B cell (primary cell): ENCODE measurements around the gene ADAMTS10. TPM values are rescaled to one million over a fixed set of nuclear protein-coding genes. Genes with fewer than 3 reads are reported as not detected.
A peak's percentile ranks its signal among the peaks of the same experiment; 100 is the strongest.

Source experiments
- ATAC-seq: fragments of 200-7000 bp; cut with Tn5 transposase; one replicate; pipeline ENCODE4 v1.10.0; 2021; ENCODE audit warnings: low read depth, mild to moderate bottlenecking, moderate number of reproducible peaks, moderate library complexity
- CTCF ChIA-PET: fragments of 350-600 bp; sonication (Branson Sonifier 250); formaldehyde crosslinking; loops from one replicate; lab custom pipeline; 2021; ENCODE audit warnings: antibody characterized with exemption, inconsistent platforms; lab: Charles Lee
- POLR2A ChIA-PET: fragments of 350-600 bp; sonication (Branson Sonifier 250); formaldehyde crosslinking; loops from one replicate; lab custom pipeline; 2021; ENCODE audit warnings: antibody characterized with exemption; lab: Charles Lee
- DNase-seq: peaks from one replicate; pipeline ENCODE4 v3.0.0; 2013
- H2AFZ ChIP-seq: 2 replicates; pipeline ENCODE4 v1.6.1; 2012; ENCODE audit warnings: mild to moderate bottlenecking, low read depth, low read length; ENCODE audit not compliant: insufficient read depth, poor library complexity, severe bottlenecking
- H3K27ac ChIP-seq, 2 donors: 1 replicate in 1 of 2; 2 replicates in 1 of 2; pipeline ENCODE4 v1.5.1; 2012 to 2013; ENCODE audit warnings: low read length in 2 of 2, mild to moderate bottlenecking in 2 of 2, moderate library complexity in 1 of 2
- H3K27me3 ChIP-seq, 4 experiments: fragments of 200-600 bp in 1 of 4; sonication (generic) in 1 of 4; replicated peaks in 1 of 4; 1 replicate in 2 of 4; 2 replicates in 2 of 4; pipeline versions ENCODE4 v1.6.1 to v1.7.0; 2013 to 2016; ENCODE audit warnings: low read length in 3 of 4, mild to moderate bottlenecking in 2 of 4, mixed read lengths in 1 of 4, moderate library complexity in 1 of 4; ENCODE audit not compliant: insufficient read depth in 4 of 4, control insufficient read depth in 3 of 4; ENCODE audit errors: control extremely low read depth in 1 of 4
- H3K36me3 ChIP-seq, 2 experiments: replicated peaks in 1 of 2; 1 replicate in 1 of 2; 2 replicates in 1 of 2; pipeline versions ENCODE4 v1.6.1 to v1.7.1; 2013; ENCODE audit warnings: low read length in 1 of 2; ENCODE audit not compliant: insufficient read depth in 2 of 2, control insufficient read depth in 1 of 2; ENCODE audit errors: control extremely low read depth in 1 of 2, extremely low read depth in 1 of 2
- H3K4me1 ChIP-seq, 2 donors: fragments of 200-600 bp in 1 of 2; sonication (generic) in 1 of 2; 1 replicate in 1 of 2; 2 replicates in 1 of 2; pipeline versions ENCODE4 v1.5.1 to v1.6.1; 2013 to 2017; ENCODE audit warnings: low read length in 2 of 2; ENCODE audit not compliant: control insufficient read depth in 2 of 2, insufficient read depth in 2 of 2
- H3K4me2 ChIP-seq: replicated peaks from 2 replicates; pipeline ENCODE3; 2012; ENCODE audit warnings: mild to moderate bottlenecking, low read depth, low read length; ENCODE audit not compliant: poor library complexity, severe bottlenecking
- H3K4me3 ChIP-seq, 5 experiments: fragments of 200-600 bp in 1 of 5; sonication (generic) in 1 of 5; 1 replicate in 3 of 5; 2 replicates in 2 of 5; pipeline versions ENCODE4 v1.5.1 to v1.7.0; 2011 to 2016; ENCODE audit warnings: low read length in 4 of 5, mild to moderate bottlenecking in 4 of 5, low read depth in 2 of 5, control low read depth in 1 of 5, moderate library complexity in 1 of 5; ENCODE audit not compliant: insufficient read depth in 1 of 5; ENCODE audit errors: control extremely low read depth in 1 of 5, extremely low read depth in 1 of 5
- H3K79me2 ChIP-seq: fragments of 200-600 bp; sonication (generic); one replicate; pipeline ENCODE4 v1.6.0; 2016; ENCODE audit warnings: low read length; ENCODE audit not compliant: control insufficient read depth, insufficient read depth
- H3K9ac ChIP-seq: fragments of 200-600 bp; sonication (generic); 2 replicates; pipeline ENCODE4 v1.6.1; 2017; ENCODE audit warnings: mild to moderate bottlenecking, low read length, moderate library complexity
- H3K9me3 ChIP-seq, 3 donors: one replicate each; pipeline versions ENCODE4 v1.6.1 to v1.7.1; 2013; ENCODE audit warnings: low read length in 2 of 3; ENCODE audit not compliant: control insufficient read depth in 2 of 3, insufficient read depth in 1 of 3; ENCODE audit errors: control extremely low read depth in 1 of 3
- H4K20me1 ChIP-seq: 2 replicates; pipeline ENCODE4 v1.6.0; 2012; ENCODE audit warnings: mild to moderate bottlenecking, low read length; ENCODE audit not compliant: insufficient read depth, control insufficient read depth, poor library complexity, severe bottlenecking
- H3K27ac Mint-ChIP-seq: one replicate; pipeline ENCODE4 v1.8.0; 2021; ENCODE audit warnings: mixed read lengths
- H3K27me3 Mint-ChIP-seq: one replicate; pipeline ENCODE4 v1.8.0; 2021; ENCODE audit warnings: mixed read lengths
- H3K4me1 Mint-ChIP-seq: one replicate; pipeline ENCODE4 v1.8.0; 2021; ENCODE audit warnings: mixed read lengths
- H3K4me3 Mint-ChIP-seq: one replicate; pipeline ENCODE4 v1.8.0; 2021; ENCODE audit warnings: mixed read lengths
- H3K9me3 Mint-ChIP-seq: one replicate; pipeline ENCODE4 v1.8.0; 2022; ENCODE audit warnings: mixed read lengths; ENCODE audit not compliant: insufficient read depth
- CTCF ChIP-seq: fragments of 200-600 bp; IDR thresholded peaks from one replicate; pipeline ENCODE4 v1.8.0; 2022; ENCODE audit warnings: antibody characterized with exemption, mild to moderate bottlenecking
- EZH2 ChIP-seq: IDR thresholded peaks from 2 replicates; pipeline ENCODE4 v1.6.1; 2012; ENCODE audit warnings: borderline replicate concordance, low read depth, mild to moderate bottlenecking, moderate library complexity, low read length; ENCODE audit not compliant: insufficient read depth, poor library complexity, severe bottlenecking
- WGBS: methylation state at CpG from one replicate; pipeline ENCODE4 v1.1.5; 2013; ENCODE audit warnings: missing lambda C conversion rate; ENCODE audit not compliant: insufficient coverage; 5-methylcytosine and 5-hydroxymethylcytosine counted together
- intact Hi-C: fragments of 100-400 bp; cut with micrococcal nuclease; formaldehyde crosslinking; loops from one replicate; pipeline ENCODE4 v1.10.0; 2022
- polyA plus RNA-seq: library from polyadenylated mRNA; depleted of rRNA; stranded (reverse); fragments of >200 nt; gene quantifications from 2 replicates; pipeline ENCODE4 v1.2.3, GENCODE V29; 2012
- total RNA-seq, 2 donors: library from RNA; stranded (reverse); fragments of 120-200 nt in 1 of 2; gene quantifications; 1 replicate in 1 of 2; 2 replicates in 1 of 2; pipeline versions ENCODE4 v1.2.3 to v1.2.4, GENCODE V29; 2013 to 2022

ADAMTS10 gene
- total and polyA plus RNA-seq, 2 donors (not counting 1 experiment from before 2014, with no cell fraction given) = 0.59 to 1.8 TPM

GRCh38 chr19:8585894-8586750, 24.4 kb downstream of the ADAMTS10 start:
- H3K9me3 Mint-ChIP-seq = no peaks in the 10 kb centered on the region
- H3K4me2 ChIP-seq = no peak overlapping the region
- DNase-seq (no peak), ATAC-seq (peak; percentile 28)
- POLR2A ChIA-PET = no interaction called here
- H4K20me1 ChIP-seq = no peaks in the 10 kb centered on the region
- no peak overlapping the region for H3K9ac ChIP-seq
- no peak overlapping the region for H3K27ac Mint-ChIP-seq
- CTCF ChIA-PET = interaction anchor here (2.0 kb wide), 2 partner anchors 80 to 233 kb away, joined by 4 to 8 read pairs; no protein-coding TSS in a partner anchor
- H3K4me3 ChIP-seq = no peak overlapping the region
- peaks cover under 1% of the 10 kb centered on the region for H3K4me1 Mint-ChIP-seq
- WGBS = 91% methylated on average over 28 of the region's 34 CpGs
- intact Hi-C loops = no loop called here
- no peak overlapping the region for H2AFZ ChIP-seq
- H3K27me3 ChIP-seq = no peaks in the 10 kb centered on the region
- no peaks in the 10 kb centered on the region for H3K36me3 ChIP-seq
- H3K4me3 Mint-ChIP-seq = no peak overlapping the region
- no peaks in the 10 kb centered on the region for H3K9me3 ChIP-seq
- H3K4me1 ChIP-seq = peaks cover 0 to under 1% of the 10 kb centered on the region in 2 donors
- no peaks in the 10 kb centered on the region for H3K79me2 ChIP-seq
- TF ChIP-seq EZH2 (no peak), CTCF (no peak)
- H3K27ac ChIP-seq = no peak overlapping the region
- H3K27me3 Mint-ChIP-seq = peaks cover 3% of the 10 kb centered on the region
